IPS DF 6.9 (cell line): Measurements from ENCODE around the gene ALG9.

Source experiments
- DNase-seq: peaks from one replicate; pipeline ENCODE4 v3.0.0-alpha.2; 2013; ENCODE audit warnings: low read depth, low spot score
- H3K27ac ChIP-seq: one replicate; pipeline ENCODE4 v1.5.1; 2013; ENCODE audit warnings: low read length, control low read depth
- H3K27me3 ChIP-seq: 2 replicates; pipeline ENCODE4 v1.6.1; 2013; ENCODE audit warnings: mild to moderate bottlenecking, low read length; ENCODE audit not compliant: control insufficient read depth, insufficient read depth
- H3K36me3 ChIP-seq: 2 replicates; pipeline ENCODE4 v1.6.1; 2013; ENCODE audit warnings: low read length; ENCODE audit not compliant: control insufficient read depth, insufficient read depth
- H3K4me1 ChIP-seq: 2 replicates; pipeline ENCODE4 v1.6.1; 2013; ENCODE audit warnings: low read length; ENCODE audit not compliant: control insufficient read depth, insufficient read depth
- H3K4me3 ChIP-seq: 2 replicates; pipeline ENCODE4 v1.5.1; 2013; ENCODE audit warnings: mild to moderate bottlenecking, low read length
- H3K9me3 ChIP-seq: 2 replicates; pipeline ENCODE4 v1.6.1; 2013; ENCODE audit warnings: low read length, inconsistent platforms; ENCODE audit not compliant: control insufficient read depth, insufficient read depth
- WGBS: extraction: QIAGEN DNeasy Blood & Tissue Kit; methylation state at CpG from one replicate; pipeline ENCODE4 v1.1.7; 2013; ENCODE audit warnings: mixed read lengths, missing lambda C conversion rate; ENCODE audit not compliant: insufficient read length, insufficient coverage; 5-methylcytosine and 5-hydroxymethylcytosine counted together

The ALG9 gene

GRCh38 chr11:111870886-111871692, at the start of gene ALG9:
TSS of gene ALG9 (minus strand) at chr11:111871581. CDS start at chr11:111871482, 99 bp downstream.
- peak; percentile 58 for DNase-seq
- Histone ChIP-seq H3K4me3 (peak within 1 kb of the TSS; percentile 95), H3K27me3 (no peaks in the 10 kb centered on the region), H3K9me3 (no peaks in the 10 kb centered on the region), H3K27ac (no peak within 1 kb of the TSS), H3K36me3 (no peaks in the 10 kb centered on the region), H3K4me1 (no peaks in the 10 kb centered on the region)
- WGBS: no CpG with 5 or more reads among the region's 51 CpGs

DNA sequence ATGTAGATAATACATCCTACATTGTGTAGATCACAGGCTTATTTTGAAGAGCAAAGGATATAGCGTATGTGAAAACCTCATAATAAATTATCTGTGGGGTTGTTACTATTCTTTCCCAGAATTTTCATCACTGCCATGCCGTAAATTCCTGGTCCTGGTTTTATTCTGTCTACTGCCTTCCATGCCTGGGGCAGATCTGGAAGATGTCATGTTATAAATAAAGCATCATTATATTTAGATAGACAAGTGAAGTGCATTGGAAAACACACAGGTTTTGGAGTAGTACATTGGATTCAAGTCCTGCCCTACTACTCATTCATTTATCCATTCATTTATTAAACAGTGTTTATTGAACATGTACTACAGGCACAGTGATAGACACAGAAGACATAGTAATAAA, 49.5 kb upstream of the ALG9 start:
- H3K27me3 ChIP-seq: no peaks in the 10 kb centered on the region; the same call in 1 of the 2 replicates
- H3K36me3 ChIP-seq: no peaks in the 10 kb centered on the region
- H3K27ac ChIP-seq: no peak overlapping the region
- H3K4me3 ChIP-seq: no peak overlapping the region
- H3K4me1 ChIP-seq: peaks cover 2% of the 10 kb centered on the region; the same call in 1 of the 2 replicates
- no CpG with 5 or more reads among the region's 2 CpGs for WGBS
- H3K9me3 ChIP-seq: no peaks in the 10 kb centered on the region
- no peak for DNase-seq

DNA sequence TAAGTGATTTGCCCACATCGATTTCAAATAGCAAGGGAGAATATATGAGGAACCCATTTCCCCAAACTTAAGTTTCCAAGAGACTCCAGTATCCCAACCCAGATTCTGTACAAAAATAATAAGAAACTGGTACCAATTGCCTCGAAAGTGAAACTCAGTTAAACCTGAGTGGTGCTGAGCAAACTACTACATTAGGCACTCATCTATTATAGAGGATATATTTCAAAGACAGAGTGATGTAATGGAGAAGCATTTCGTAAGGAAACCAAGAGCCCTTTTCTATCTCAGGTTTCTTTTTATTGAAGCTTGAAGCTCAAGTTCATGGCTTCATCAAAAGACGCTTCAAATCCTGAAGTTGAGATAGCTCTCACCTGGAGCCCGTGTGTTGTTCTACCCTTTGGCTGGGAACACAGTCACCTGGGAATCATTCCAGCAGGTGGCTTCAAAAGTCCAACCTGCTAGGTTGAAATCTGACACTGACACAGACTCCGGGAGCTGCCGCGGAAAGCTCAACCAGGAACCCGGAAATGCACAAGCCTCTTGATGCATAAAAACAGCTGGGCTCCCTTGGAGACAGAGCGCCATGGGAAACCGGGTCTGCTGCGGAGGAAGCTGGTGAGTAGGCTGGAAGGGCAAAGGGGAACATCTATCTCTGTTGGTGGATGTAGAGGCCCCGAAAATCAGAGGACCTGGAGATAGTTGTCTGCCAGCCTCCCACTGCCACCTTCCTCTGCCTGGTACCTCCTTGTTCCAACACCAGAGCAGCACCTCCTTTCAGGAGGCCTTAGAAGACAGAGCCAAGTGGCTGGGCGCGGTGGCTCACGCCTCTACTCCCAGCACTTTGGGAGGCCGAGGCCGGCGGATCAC, 47.2 kb upstream of the ALG9 start, which contains the start of gene C11orf52:
Gene C11orf52, plus strand, starts transcription at position 524 of the 867 bp plus-strand sequence. Its CDS starts 60 bp downstream, at position 584.
- H3K4me1 ChIP-seq: no peaks in the 10 kb centered on the region
- WGBS: no CpG with 5 or more reads among the region's 19 CpGs
- H3K4me3 ChIP-seq: no peak within 1 kb of the TSS

DNA sequence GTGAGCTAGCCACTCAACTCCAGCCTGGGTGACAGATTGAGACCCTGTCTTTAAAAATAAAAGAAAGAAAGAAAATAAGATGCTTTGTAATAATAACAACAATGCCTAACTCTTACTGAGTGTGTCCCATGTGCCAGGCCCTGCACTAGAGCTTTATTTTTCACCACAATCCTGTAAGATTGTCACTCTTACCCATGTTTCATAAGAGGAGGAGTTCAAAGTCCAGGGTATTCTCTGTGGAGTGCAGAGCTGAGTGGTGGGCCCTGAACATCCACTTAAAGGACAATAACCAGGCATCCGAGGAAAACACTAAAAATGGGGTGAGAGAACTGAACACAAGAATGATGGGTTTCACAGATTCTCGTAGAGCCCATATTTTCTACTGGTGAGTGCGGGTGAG, 46.4 kb upstream of the ALG9 start:
- H3K9me3 ChIP-seq: no peaks in the 10 kb centered on the region
- DNase-seq: no peak
- H3K27me3 ChIP-seq: no peaks in the 10 kb centered on the region; the same call in 1 of the 2 replicates
- no CpG with 5 or more reads among the region's 3 CpGs for WGBS
- H3K27ac ChIP-seq: no peak overlapping the region
- H3K36me3 ChIP-seq: no peaks in the 10 kb centered on the region
- no peaks in the 10 kb centered on the region for H3K4me1 ChIP-seq
- no peak overlapping the region for H3K4me3 ChIP-seq

More for the DNA sequence above, 47.2 kb upstream of the ALG9 start, which contains the start of gene C11orf52:
- no peaks in the 10 kb centered on the region for H3K36me3 ChIP-seq
- no peaks in the 10 kb centered on the region for H3K9me3 ChIP-seq
- no peak within 1 kb of the TSS for H3K27ac ChIP-seq
- no peaks in the 10 kb centered on the region; the same call in 1 of the 2 replicates for H3K27me3 ChIP-seq
- DNase-seq: peak; percentile 78

- Histone ChIP-seq H3K36me3 (no peaks in the 10 kb centered on the region), H3K4me3 (no peak overlapping the region), H3K9me3 (no peaks in the 10 kb centered on the region), H3K27ac (no peak overlapping the region), H3K4me1 (peaks cover 2% of the 10 kb centered on the region), H3K27me3 (no peaks in the 10 kb centered on the region; the same call in 1 of the 2 replicates)
- no peak for DNase-seq
- no CpG with 5 or more reads among the region's 2 CpGs for WGBS
These were observed 45.9 kb upstream of the ALG9 start for GRCh38 chr11:111917312-111917711.

- no CpG with 5 or more reads among the region's 1 CpG for WGBS
- Histone ChIP-seq H3K4me1 (peaks cover 7% of the 10 kb centered on the region), H3K36me3 (no peaks in the 10 kb centered on the region), H3K4me3 (no peak overlapping the region), H3K9me3 (no peaks in the 10 kb centered on the region), H3K27me3 (no peaks in the 10 kb centered on the region; the same call in 1 of the 2 replicates), H3K27ac (no peak overlapping the region)
- DNase-seq: no peak
These were observed 45.4 kb upstream of the ALG9 start for GRCh38 chr11:111916768-111917167.

DNA sequence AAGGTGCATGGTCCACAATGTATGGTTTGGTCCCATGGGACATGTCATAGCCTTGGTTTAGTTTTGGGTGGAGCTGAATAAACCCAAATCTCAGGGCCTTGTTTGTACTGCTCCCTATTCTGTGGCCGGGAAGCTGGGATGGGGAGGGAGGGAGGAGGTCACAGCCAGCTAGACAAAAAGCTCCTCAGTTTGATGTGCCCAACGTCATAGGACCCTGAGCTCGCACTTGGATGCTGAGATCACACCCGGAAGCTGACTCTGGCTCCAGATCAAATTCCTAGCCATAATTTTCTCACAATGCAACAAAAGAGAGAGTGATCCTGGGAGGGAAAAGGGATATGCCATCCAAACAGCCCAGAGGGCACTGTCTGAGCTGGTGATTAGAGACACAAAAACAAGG, 42.6 kb upstream of the ALG9 start:
- Histone ChIP-seq H3K9me3 (no peaks in the 10 kb centered on the region), H3K27ac (no peak overlapping the region), H3K36me3 (no peaks in the 10 kb centered on the region), H3K4me3 (no peak overlapping the region), H3K27me3 (no peaks in the 10 kb centered on the region; the same call in 1 of the 2 replicates), H3K4me1 (peaks cover 8% of the 10 kb centered on the region)
- no CpG with 5 or more reads among the region's 4 CpGs for WGBS
- DNase-seq: no peak

DNA sequence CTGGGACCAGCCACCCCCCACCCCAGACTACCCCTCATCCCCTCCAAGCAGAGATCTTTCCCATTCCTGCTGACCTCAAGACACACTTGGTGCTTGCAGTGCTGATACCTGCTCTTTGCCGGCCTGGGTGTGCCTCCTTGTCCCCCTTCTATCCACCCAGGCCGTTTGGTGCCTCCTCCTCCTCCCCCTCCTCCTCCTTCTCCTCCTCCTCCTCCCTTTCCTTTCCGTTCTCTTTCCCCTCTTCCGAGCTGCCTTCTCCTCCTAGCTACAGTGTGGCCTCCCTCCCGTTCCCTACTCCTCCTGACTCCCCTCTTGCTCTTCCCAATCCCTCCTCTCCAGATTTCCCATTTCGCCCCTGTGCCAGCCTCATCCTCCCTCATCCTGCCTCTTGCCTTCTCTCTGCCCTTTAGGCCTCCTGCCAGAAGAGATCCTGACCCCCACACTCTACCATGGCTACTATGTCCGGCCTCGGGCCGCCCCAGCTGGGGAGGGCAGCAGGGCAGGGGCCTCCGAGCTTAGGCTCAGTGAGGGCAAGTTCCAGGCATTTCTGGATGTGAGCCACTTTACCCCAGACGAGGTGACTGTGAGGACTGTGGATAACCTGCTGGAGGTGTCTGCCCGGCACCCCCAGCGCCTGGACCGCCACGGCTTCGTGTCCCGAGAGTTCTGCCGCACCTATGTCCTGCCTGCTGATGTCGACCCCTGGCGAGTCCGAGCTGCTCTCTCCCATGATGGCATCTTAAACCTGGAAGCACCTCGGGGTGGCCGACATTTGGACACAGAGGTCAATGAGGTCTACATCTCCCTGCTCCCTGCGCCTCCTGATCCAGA, 41.9 kb upstream of the ALG9 start:
- no peak overlapping the region for H3K4me3 ChIP-seq
- no peaks in the 10 kb centered on the region; the same call in 1 of the 2 replicates for H3K27me3 ChIP-seq
- no peaks in the 10 kb centered on the region for H3K36me3 ChIP-seq
- peaks cover 8% of the 10 kb centered on the region for H3K4me1 ChIP-seq
- H3K9me3 ChIP-seq: no peaks in the 10 kb centered on the region
- no CpG with 5 or more reads among the region's 24 CpGs for WGBS
- H3K27ac ChIP-seq: no peak overlapping the region
- no peak for DNase-seq

GRCh38 chr11:111912535-111912934, 41.2 kb upstream of the ALG9 start, which contains the start of gene HSPB2:
TSS of gene HSPB2 (plus strand) at chr11:111912734. CDS start at chr11:111912830, 96 bp downstream.
- peaks cover 8% of the 10 kb centered on the region for H3K4me1 ChIP-seq
- no CpG with 5 or more reads among the region's 26 CpGs for WGBS
- H3K36me3 ChIP-seq: no peaks in the 10 kb centered on the region
- no peak within 1 kb of the TSS for H3K4me3 ChIP-seq
- no peak for DNase-seq
- no peaks in the 10 kb centered on the region for H3K9me3 ChIP-seq
- no peak within 1 kb of the TSS for H3K27ac ChIP-seq
- H3K27me3 ChIP-seq: no peaks in the 10 kb centered on the region
